Jurkat, Clone E6-1 (cell line): ENCODE data around the gene PEX5L.

Experiments used
- DNase-seq: peaks from one replicate; pipeline ENCODE4 v3.0.0-alpha.2; 2011; ENCODE audit warnings: low read depth, low spot score
- H3K4me3 ChIP-seq: 2 replicates; pipeline ENCODE4 v1.5.1; 2011; ENCODE audit warnings: mild to moderate bottlenecking, low read length, control low read depth, moderate library complexity

PEX5L gene

GRCh38 chr3:179865861-179866505 lies 170.8 kb downstream of the PEX5L start:
- H3K4me3 ChIP-seq = no peak overlapping the region
- no peak for DNase-seq

- no peak overlapping the region for H3K4me3 ChIP-seq
- no peak for DNase-seq
Observed at GRCh38 chr3:179861953-179862352, 174.8 kb downstream of the PEX5L start.

- no peak for DNase-seq
- H3K4me3 ChIP-seq = no peak overlapping the region
Observed at GRCh38 chr3:179861292-179861691, 175.4 kb downstream of the PEX5L start.

- DNase-seq = no peak
Observed at GRCh38 chr3:179860275-179861107, 176.2 kb downstream of the PEX5L start.

GRCh38 chr3:179853176-179853575 lies 183.6 kb downstream of the PEX5L start:
- peak; percentile 12 for DNase-seq
- H3K4me3 ChIP-seq = no peak overlapping the region

More at GRCh38 chr3:179860275-179861107, 176.2 kb downstream of the PEX5L start:
- H3K4me3 ChIP-seq = no peak overlapping the region

- H3K4me3 ChIP-seq = no peak overlapping the region
- DNase-seq = no peak
Observed at GRCh38 chr3:179852142-179852905, 184.4 kb downstream of the PEX5L start.

- no peak for DNase-seq
- H3K4me3 ChIP-seq = no peak overlapping the region
Observed at GRCh38 chr3:179848711-179849110, 188.0 kb downstream of the PEX5L start.

- no peak for DNase-seq
- no peak overlapping the region for H3K4me3 ChIP-seq
Observed at GRCh38 chr3:179842061-179842460, 194.7 kb downstream of the PEX5L start.

GRCh38 chr3:179840985-179841384 lies 195.8 kb downstream of the PEX5L start:
- H3K4me3 ChIP-seq = no peak overlapping the region
- DNase-seq = no peak

- no peak overlapping the region for H3K4me3 ChIP-seq
- peak; percentile 9 for DNase-seq
Observed at GRCh38 chr3:179837374-179837773, 199.4 kb downstream of the PEX5L start.

GRCh38 chr3:179833294-179833693 lies 203.4 kb downstream of the PEX5L start:
- no peak for DNase-seq
- H3K4me3 ChIP-seq = no peak overlapping the region

GRCh38 chr3:179832333-179832854 lies 204.3 kb downstream of the PEX5L start:
- no peak for DNase-seq
- H3K4me3 ChIP-seq = no peak overlapping the region

- no peak for DNase-seq
- H3K4me3 ChIP-seq = no peak overlapping the region
Observed at GRCh38 chr3:179829401-179829800, 207.3 kb downstream of the PEX5L start.

- H3K4me3 ChIP-seq = no peak overlapping the region
- no peak for DNase-seq
Observed at GRCh38 chr3:179828738-179829137, 208.0 kb downstream of the PEX5L start.

GRCh38 chr3:179826247-179826637 lies 210.5 kb downstream of the PEX5L start:
- DNase-seq = no peak
- H3K4me3 ChIP-seq = no peak overlapping the region

- H3K4me3 ChIP-seq = no peak overlapping the region
- DNase-seq = no peak
Observed at GRCh38 chr3:179825527-179826246, 211.1 kb downstream of the PEX5L start.

GRCh38 chr3:179822296-179822695 lies 214.4 kb downstream of the PEX5L start:
- H3K4me3 ChIP-seq = no peak overlapping the region
- DNase-seq = no peak

- H3K4me3 ChIP-seq = no peak overlapping the region
- DNase-seq = no peak
Observed at GRCh38 chr3:179819379-179819778, 217.4 kb downstream of the PEX5L start.

- no peak overlapping the region for H3K4me3 ChIP-seq
- DNase-seq = no peak
Observed at GRCh38 chr3:179812096-179812382, 224.7 kb downstream of the PEX5L start.
